HepG2 (cell line): Measurements from ENCODE around the gene PASK. TPM values are rescaled to one million over a fixed set of nuclear protein-coding genes. Genes with fewer than 3 reads are reported as not detected.

ENCODE experiments used
- ATM ChIP-seq: fragments of 450-650 bp; IDR thresholded peaks from 2 replicates; pipeline ENCODE4 v1.7.1; 2017; ENCODE audit warnings: mild to moderate bottlenecking, borderline replicate concordance
- CCDC6 ChIP-seq: sonication (generic); formaldehyde crosslinking; IDR thresholded peaks from 2 replicates; pipeline ENCODE4 v1.8.1; 2022; ENCODE audit warnings: mild to moderate bottlenecking, missing genetic modification reagents, moderate library complexity
- CEBPG ChIP-seq: IDR thresholded peaks from 2 replicates; pipeline ENCODE4 v1.6.1; 2016
- DNMT3B ChIP-seq: conservative IDR thresholded peaks from 2 replicates; pipeline ENCODE4 v1.6.1; 2016; ENCODE audit warnings: missing biosample characterization, control low read depth
- GATA4 ChIP-seq: sonication (generic); IDR thresholded peaks from 2 replicates; pipeline ENCODE4 v1.6.1; 2016; ENCODE audit warnings: antibody characterized with exemption, low read depth, borderline replicate concordance
- GATAD2A ChIP-seq: IDR thresholded peaks from 2 replicates; pipeline ENCODE4 v1.6.1; 2016
- IRF2 ChIP-seq: IDR thresholded peaks from 2 replicates; pipeline ENCODE4 v1.6.1; 2018; ENCODE audit warnings: missing genetic modification reagents, missing compliant biosample characterization
- KLF15 ChIP-seq: sonication (generic); formaldehyde crosslinking; IDR thresholded peaks from 2 replicates; pipeline ENCODE4 v1.8.1; 2023; ENCODE audit warnings: borderline replicate concordance, mild to moderate bottlenecking, inconsistent platforms, missing genetic modification reagents, mixed read lengths
- MAF1 ChIP-seq: sonication (generic); formaldehyde crosslinking; IDR thresholded peaks from 2 replicates; pipeline ENCODE4 v1.5.0; 2020; ENCODE audit warnings: missing genetic modification reagents, borderline replicate concordance
- NFIB ChIP-seq: sonication (generic); formaldehyde crosslinking; IDR thresholded peaks from 2 replicates; pipeline ENCODE4 v1.9.0; 2021; ENCODE audit warnings: missing genetic modification reagents, mild to moderate bottlenecking, borderline replicate concordance
- ONECUT2 ChIP-seq: sonication (generic); formaldehyde crosslinking; IDR thresholded peaks from 2 replicates; pipeline ENCODE4 v1.4.0; 2020; ENCODE audit warnings: missing genetic modification reagents
- RORA ChIP-seq: sonication (generic); formaldehyde crosslinking; IDR thresholded peaks from 2 replicates; pipeline ENCODE4 v1.5.0; 2020; ENCODE audit warnings: mild to moderate bottlenecking, missing genetic modification reagents, moderate library complexity
- ZNF12 ChIP-seq: sonication (generic); formaldehyde crosslinking; IDR thresholded peaks from 2 replicates; pipeline ENCODE4 v1.5.0; 2020; ENCODE audit warnings: missing genetic modification reagents
- ZNF143 ChIP-seq: sonication (generic); formaldehyde crosslinking; IDR thresholded peaks from 2 replicates; pipeline ENCODE4 v1.4.0; 2020; ENCODE audit warnings: missing genetic modification reagents
- ZNF547 ChIP-seq: sonication (generic); formaldehyde crosslinking; IDR thresholded peaks from 2 replicates; pipeline ENCODE4 v1.5.1; 2020; ENCODE audit warnings: mild to moderate bottlenecking, missing genetic modification reagents
- ZNF556 ChIP-seq: sonication (generic); formaldehyde crosslinking; IDR thresholded peaks from 2 replicates; pipeline ENCODE4 v1.4.0; 2020; ENCODE audit warnings: mild to moderate bottlenecking, missing genetic modification reagents, borderline replicate concordance
- polyA plus RNA-seq, 8 experiments: library from polyadenylated mRNA; depleted of rRNA in 3 of 8; stranded (reverse) in 7 of 8; unstranded in 1 of 8; fragments of >200 nt; fragmentation: Illumina TruSeq in 4 of 8; extraction: Trizol in 4 of 8; gene quantifications; 2 replicates each; pipeline versions ENCODE4 v1.2.1 to v1.2.3, GENCODE V29; 2011 to 2016; ENCODE audit warnings: low read depth in 4 of 8, missing spikeins in 1 of 8, mixed read lengths in 1 of 8; ENCODE audit not compliant: insufficient read depth in 1 of 8
- total RNA-seq, 5 experiments: library from RNA; depleted of rRNA; stranded (reverse); fragments of >200 nt; fragmentation: Illumina TruSeq; extraction: Trizol; gene quantifications; 2 replicates each; pipeline ENCODE4 v1.2.3, GENCODE V29; 2016; ENCODE audit warnings: low read depth in 1 of 5
- TF ChIP-seq, protein P1 (sequence below): sonication (generic); formaldehyde crosslinking; IDR thresholded peaks from 2 replicates; pipeline ENCODE4 v1.8.1; 2023; ENCODE audit warnings: missing genetic modification reagents, inconsistent platforms, borderline replicate concordance
- TF ChIP-seq, protein P2 (sequence below): IDR thresholded peaks from 2 replicates; pipeline ENCODE4 v1.6.1; 2016; ENCODE audit warnings: low read depth, missing genetic modification reagents, missing compliant biosample characterization
- TF ChIP-seq, protein P3 (sequence below): sonication (generic); formaldehyde crosslinking; conservative IDR thresholded peaks from 2 replicates; pipeline ENCODE4 v1.8.1; 2023; ENCODE audit warnings: missing genetic modification reagents

PASK gene
- total and polyA plus RNA-seq, 2 of the 13 experiments (the other 11 are each of a cell fraction or from before 2014, with no cell fraction given) = 6.9 to 17.0 TPM

DNA sequence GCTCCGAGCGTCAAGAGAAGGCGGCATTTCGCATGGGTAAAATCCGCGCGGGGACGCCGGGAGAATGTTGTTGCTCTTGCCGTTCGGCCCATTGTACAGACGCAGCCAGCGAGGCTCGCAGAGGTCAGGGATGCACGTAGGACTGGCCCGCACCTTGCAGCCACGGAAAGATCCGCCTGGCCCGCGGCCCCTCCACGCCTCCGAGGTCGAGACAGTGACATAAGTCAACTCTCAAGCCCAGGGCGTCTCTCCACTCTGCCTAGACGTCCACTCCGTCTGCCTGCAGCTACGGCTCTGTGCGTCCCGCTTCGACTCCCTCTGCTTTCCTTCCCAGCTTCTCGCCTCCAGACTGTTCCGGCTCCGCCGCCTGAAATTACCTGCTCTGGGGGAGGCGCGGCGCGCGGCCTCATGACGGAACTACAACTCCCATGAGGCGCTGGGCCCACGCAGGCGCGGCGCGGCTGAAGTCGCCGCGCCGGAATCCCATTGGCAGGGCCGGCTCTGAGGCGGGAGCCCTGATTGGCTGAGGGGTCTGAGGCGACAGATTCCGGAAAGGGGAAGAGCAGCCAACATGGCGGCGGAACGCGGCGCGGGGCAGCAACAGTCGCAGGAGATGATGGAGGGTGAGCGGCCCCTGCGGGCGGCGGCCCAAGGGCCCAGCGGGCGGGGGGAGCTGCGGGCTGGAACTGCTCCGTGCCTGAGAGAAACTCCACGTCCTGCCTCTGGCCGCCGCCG lies 820 bp upstream of the PASK start, which contains the start of gene PPP1R7 (continued):
- TF ChIP-seq, protein P1, sequence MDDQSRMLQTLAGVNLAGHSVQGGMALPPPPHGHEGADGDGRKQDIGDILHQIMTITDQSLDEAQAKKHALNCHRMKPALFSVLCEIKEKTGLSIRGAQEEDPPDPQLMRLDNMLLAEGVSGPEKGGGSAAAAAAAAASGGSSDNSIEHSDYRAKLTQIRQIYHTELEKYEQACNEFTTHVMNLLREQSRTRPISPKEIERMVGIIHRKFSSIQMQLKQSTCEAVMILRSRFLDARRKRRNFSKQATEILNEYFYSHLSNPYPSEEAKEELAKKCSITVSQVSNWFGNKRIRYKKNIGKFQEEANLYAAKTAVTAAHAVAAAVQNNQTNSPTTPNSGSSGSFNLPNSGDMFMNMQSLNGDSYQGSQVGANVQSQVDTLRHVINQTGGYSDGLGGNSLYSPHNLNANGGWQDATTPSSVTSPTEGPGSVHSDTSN (CRISPR knock-in tag) = no peak
- no peak for TF ChIP-seq RORA (CRISPR knock-in tag)
- no peak; the same call in 1 of the 2 replicates for TF ChIP-seq GATAD2A (CRISPR knock-in tag)
- TF ChIP-seq GATA4 = no peak
- no peak for TF ChIP-seq ATM
- TF ChIP-seq DNMT3B (CRISPR knock-in tag) = no peak
- peak; percentile 72 for TF ChIP-seq KLF15
- TF ChIP-seq, protein P2, sequence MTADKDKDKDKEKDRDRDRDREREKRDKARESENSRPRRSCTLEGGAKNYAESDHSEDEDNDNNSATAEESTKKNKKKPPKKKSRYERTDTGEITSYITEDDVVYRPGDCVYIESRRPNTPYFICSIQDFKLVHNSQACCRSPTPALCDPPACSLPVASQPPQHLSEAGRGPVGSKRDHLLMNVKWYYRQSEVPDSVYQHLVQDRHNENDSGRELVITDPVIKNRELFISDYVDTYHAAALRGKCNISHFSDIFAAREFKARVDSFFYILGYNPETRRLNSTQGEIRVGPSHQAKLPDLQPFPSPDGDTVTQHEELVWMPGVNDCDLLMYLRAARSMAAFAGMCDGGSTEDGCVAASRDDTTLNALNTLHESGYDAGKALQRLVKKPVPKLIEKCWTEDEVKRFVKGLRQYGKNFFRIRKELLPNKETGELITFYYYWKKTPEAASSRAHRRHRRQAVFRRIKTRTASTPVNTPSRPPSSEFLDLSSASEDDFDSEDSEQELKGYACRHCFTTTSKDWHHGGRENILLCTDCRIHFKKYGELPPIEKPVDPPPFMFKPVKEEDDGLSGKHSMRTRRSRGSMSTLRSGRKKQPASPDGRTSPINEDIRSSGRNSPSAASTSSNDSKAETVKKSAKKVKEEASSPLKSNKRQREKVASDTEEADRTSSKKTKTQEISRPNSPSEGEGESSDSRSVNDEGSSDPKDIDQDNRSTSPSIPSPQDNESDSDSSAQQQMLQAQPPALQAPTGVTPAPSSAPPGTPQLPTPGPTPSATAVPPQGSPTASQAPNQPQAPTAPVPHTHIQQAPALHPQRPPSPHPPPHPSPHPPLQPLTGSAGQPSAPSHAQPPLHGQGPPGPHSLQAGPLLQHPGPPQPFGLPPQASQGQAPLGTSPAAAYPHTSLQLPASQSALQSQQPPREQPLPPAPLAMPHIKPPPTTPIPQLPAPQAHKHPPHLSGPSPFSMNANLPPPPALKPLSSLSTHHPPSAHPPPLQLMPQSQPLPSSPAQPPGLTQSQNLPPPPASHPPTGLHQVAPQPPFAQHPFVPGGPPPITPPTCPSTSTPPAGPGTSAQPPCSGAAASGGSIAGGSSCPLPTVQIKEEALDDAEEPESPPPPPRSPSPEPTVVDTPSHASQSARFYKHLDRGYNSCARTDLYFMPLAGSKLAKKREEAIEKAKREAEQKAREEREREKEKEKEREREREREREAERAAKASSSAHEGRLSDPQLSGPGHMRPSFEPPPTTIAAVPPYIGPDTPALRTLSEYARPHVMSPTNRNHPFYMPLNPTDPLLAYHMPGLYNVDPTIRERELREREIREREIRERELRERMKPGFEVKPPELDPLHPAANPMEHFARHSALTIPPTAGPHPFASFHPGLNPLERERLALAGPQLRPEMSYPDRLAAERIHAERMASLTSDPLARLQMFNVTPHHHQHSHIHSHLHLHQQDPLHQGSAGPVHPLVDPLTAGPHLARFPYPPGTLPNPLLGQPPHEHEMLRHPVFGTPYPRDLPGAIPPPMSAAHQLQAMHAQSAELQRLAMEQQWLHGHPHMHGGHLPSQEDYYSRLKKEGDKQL (CRISPR knock-in tag) = no peak
- 0 out of 2 replicates have a peak, but pooled peaks have one; percentile 3 for TF ChIP-seq CEBPG (CRISPR knock-in tag)
- no peak for TF ChIP-seq CCDC6 (CRISPR knock-in tag)
- TF ChIP-seq ONECUT2 (CRISPR knock-in tag) = no peak
- TF ChIP-seq ZNF12 = no peak
- TF ChIP-seq NFIB (CRISPR knock-in tag) = no peak
- TF ChIP-seq ZNF143 (CRISPR knock-in tag) = peak; percentile 99
- peak; percentile 82; the same call in 1 of the 2 replicates for TF ChIP-seq IRF2 (CRISPR knock-in tag)
- TF ChIP-seq ZNF556 (CRISPR knock-in tag) = no peak
- TF ChIP-seq MAF1 = peak; percentile 55; the same call in 1 of the 2 replicates
- TF ChIP-seq, protein P3, sequence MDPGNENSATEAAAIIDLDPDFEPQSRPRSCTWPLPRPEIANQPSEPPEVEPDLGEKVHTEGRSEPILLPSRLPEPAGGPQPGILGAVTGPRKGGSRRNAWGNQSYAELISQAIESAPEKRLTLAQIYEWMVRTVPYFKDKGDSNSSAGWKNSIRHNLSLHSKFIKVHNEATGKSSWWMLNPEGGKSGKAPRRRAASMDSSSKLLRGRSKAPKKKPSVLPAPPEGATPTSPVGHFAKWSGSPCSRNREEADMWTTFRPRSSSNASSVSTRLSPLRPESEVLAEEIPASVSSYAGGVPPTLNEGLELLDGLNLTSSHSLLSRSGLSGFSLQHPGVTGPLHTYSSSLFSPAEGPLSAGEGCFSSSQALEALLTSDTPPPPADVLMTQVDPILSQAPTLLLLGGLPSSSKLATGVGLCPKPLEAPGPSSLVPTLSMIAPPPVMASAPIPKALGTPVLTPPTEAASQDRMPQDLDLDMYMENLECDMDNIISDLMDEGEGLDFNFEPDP (CRISPR knock-in tag) = no peak
- no peak for TF ChIP-seq ZNF547 (CRISPR knock-in tag)
